ENCODE measurements around the gene BAG3. TPM values are rescaled to one million over a fixed set of nuclear protein-coding genes. Genes with fewer than 3 reads are reported as not detected.

The BAG3 gene
- total and polyA plus RNA-seq, 9 of the 15 experiments (the other 6 are each of a cell fraction or from before 2014, with no cell fraction given), result 2.6 to 27.4 (median 7.2) TPM

- TF ChIP-seq SMARCB1 (IDR thresholded peaks at IDR 0.05; ENCODE audit: insufficient read length, low read depth) (no peak), BCOR (IDR thresholded peaks at IDR 0.05) (no peak), ZBED1 (IDR thresholded peaks at IDR 0.05) (no peak), ZFP1 (CRISPR knock-in tag; IDR thresholded peaks at IDR 0.05) (no peak), ID3 (CRISPR knock-in tag; IDR thresholded peaks at IDR 0.05) (no peak), ID3 (tag; IDR thresholded peaks at IDR 0.05) (no peak), FOXJ3 (CRISPR knock-in tag; IDR thresholded peaks at IDR 0.05) (no peak), MCM7 (IDR thresholded peaks at IDR 0.05) (no peak), ARID2 (IDR thresholded peaks at IDR 0.05) (no peak), CC2D1A (IDR thresholded peaks at IDR 0.05) (no peak), VEZF1 (CRISPR knock-in tag; IDR thresholded peaks at IDR 0.05) (peak; percentile 91), CHAMP1 (IDR thresholded peaks at IDR 0.05) (no peak), ZNF280B (CRISPR knock-in tag; IDR thresholded peaks at IDR 0.05) (no peak), RCOR1 (IDR thresholded peaks at IDR 0.05; ENCODE audit: borderline replicate concordance in 1 of 2, low read depth in 2 of 2, low read length in 2 of 2) (0 out of 4 replicates have a peak, but pooled peaks of 1 of the 2 experiments have one; percentile 12), TFAM (CRISPR knock-in tag; conservative IDR thresholded peaks at IDR 0.05) (no peak), ZNF707 (CRISPR knock-in tag; conservative IDR thresholded peaks at IDR 0.05) (no peak), RAD21 (CRISPR knock-in tag; conservative IDR thresholded peaks at IDR 0.05 in 1 of 2, IDR thresholded peaks at IDR 0.05 in 1 of 2) (peak; percentile 13 to 19; a peak in 1 of 4 replicates), KDM1A (IDR thresholded peaks at IDR 0.05) (no peak), GATAD2B (IDR thresholded peaks at IDR 0.05; ENCODE audit: borderline replicate concordance) (0 out of 2 replicates have a peak, but pooled peaks have one; percentile 50), BMI1 (IDR thresholded peaks at IDR 0.05; ENCODE audit: low read length) (no peak), ZFPM2 (CRISPR knock-in tag; IDR thresholded peaks at IDR 0.05) (no peak), RAD51 (IDR thresholded peaks at IDR 0.05; ENCODE audit: borderline replicate concordance, low read depth) (no peak), CREB5 (CRISPR knock-in tag; IDR thresholded peaks at IDR 0.05) (no peak)
Observed at GRCh38 chr10:119725828-119726675, 74.9 kb downstream of the BAG3 start, which contains the start of gene INPP5F (continued).
